DMS114 treated with DMSO at 0.1 percent for 48 hours (cell line): ENCODE measurements around the gene SLIT2.

Experiments used
- DNase-seq: peaks from one replicate; lab custom pipeline; 2025; ENCODE audit not compliant: unreplicated experiment; lab: John Stamatoyannopoulos, UW

SLIT2 gene

GRCh38 chr4:20298986-20299385, 47.3 kb downstream of the SLIT2 start:
- no peak for DNase-seq

- DNase-seq, result no peak
Measured at GRCh38 chr4:20299515-20299914, 47.8 kb downstream of the SLIT2 start.

- DNase-seq, result no peak
Measured at GRCh38 chr4:20301161-20301560, 49.5 kb downstream of the SLIT2 start.
